IPS-18a (cell line): ENCODE data around the gene ZNF408.
"Not testable (repeated sequence)": the region's sequence is repeated elsewhere in the genome, so short reads cannot be mapped to it uniquely, and the experiment has no call there.

ENCODE experiments used
- H3K27ac ChIP-seq: one replicate; pipeline ENCODE4 v1.5.1; 2013; ENCODE audit warnings: low read length
- H3K27me3 ChIP-seq: one replicate; pipeline ENCODE4 v1.6.1; 2013; ENCODE audit warnings: mild to moderate bottlenecking, low read length; ENCODE audit not compliant: control insufficient read depth, insufficient read depth
- H3K36me3 ChIP-seq: one replicate; pipeline ENCODE4 v1.6.1; 2013; ENCODE audit warnings: low read depth, low read length; ENCODE audit not compliant: control insufficient read depth
- H3K4me1 ChIP-seq: one replicate; pipeline ENCODE4 v1.6.1; 2013; ENCODE audit warnings: low read depth, low read length; ENCODE audit not compliant: control insufficient read depth
- H3K4me3 ChIP-seq: one replicate; pipeline ENCODE4 v1.5.1; 2013; ENCODE audit warnings: low read length
- H3K9ac ChIP-seq: one replicate; pipeline ENCODE4 v1.6.1; 2013; ENCODE audit warnings: mild to moderate bottlenecking, low read length, moderate library complexity
- H3K9me3 ChIP-seq: one replicate; pipeline ENCODE4 v1.6.1; 2013; ENCODE audit warnings: low read depth, low read length; ENCODE audit not compliant: control insufficient read depth

ZNF408 gene

GRCh38 chr11:46705070-46705688 is 4.3 kb downstream of the ZNF408 start:
- Histone ChIP-seq H3K4me3 (no peak overlapping the region), H3K9ac (no peak overlapping the region), H3K36me3 (peaks cover 41% of the 10 kb centered on the region), H3K27ac (no peak overlapping the region), H3K4me1 (no peaks in the 10 kb centered on the region), H3K27me3 (no peaks in the 10 kb centered on the region), H3K9me3 (no peaks in the 10 kb centered on the region)

GRCh38 chr11:46706886-46707285 is 6.1 kb downstream of the ZNF408 start:
- Histone ChIP-seq H3K9ac (no peak overlapping the region), H3K4me1 (no peaks in the 10 kb centered on the region), H3K9me3 (no peaks in the 10 kb centered on the region), H3K4me3 (no peak overlapping the region), H3K27me3 (no peaks in the 10 kb centered on the region), H3K27ac (no peak overlapping the region), H3K36me3 (peaks cover 41% of the 10 kb centered on the region)

GRCh38 chr11:46709351-46709750 is 8.5 kb downstream of the ZNF408 start:
- H3K9ac ChIP-seq, H3K4me3 ChIP-seq, H3K9me3 ChIP-seq, H3K4me1 ChIP-seq, H3K27ac ChIP-seq, H3K27me3 ChIP-seq: not testable (repeated sequence)
- H3K36me3 ChIP-seq, result peaks cover 22% of the 10 kb centered on the region

DNA sequence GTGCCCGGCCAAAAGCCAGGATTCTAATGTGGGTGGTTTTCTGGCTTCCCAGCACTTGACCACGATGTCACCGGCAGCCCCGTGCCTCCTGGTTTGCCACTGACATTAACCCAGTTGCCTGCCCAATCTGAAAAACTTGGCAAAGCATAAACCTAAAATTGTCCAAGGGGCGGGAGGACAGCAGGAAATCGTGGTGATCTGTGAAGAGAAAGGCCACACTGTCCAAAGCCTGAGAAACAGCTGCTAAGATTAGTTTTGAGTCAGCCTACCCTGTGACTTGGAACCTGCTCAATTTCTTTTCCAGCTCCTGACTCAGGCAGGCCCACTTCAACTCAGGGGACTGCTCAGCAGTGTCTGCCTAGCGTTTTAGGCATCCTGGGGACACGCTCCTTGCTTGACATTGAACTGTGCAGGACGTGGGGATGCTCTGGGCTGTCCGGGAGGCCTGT is 10.0 kb downstream of the ZNF408 start:
- no peak overlapping the region for H3K27ac ChIP-seq
- H3K9ac ChIP-seq, result no peak overlapping the region
- H3K36me3 ChIP-seq, result peaks cover 8% of the 10 kb centered on the region
- no peak overlapping the region for H3K4me3 ChIP-seq
- H3K9me3 ChIP-seq, result no peaks in the 10 kb centered on the region
- no peaks in the 10 kb centered on the region for H3K4me1 ChIP-seq
- no peaks in the 10 kb centered on the region for H3K27me3 ChIP-seq

GRCh38 chr11:46711303-46711702 is 10.5 kb downstream of the ZNF408 start:
- no peak overlapping the region for H3K27ac ChIP-seq
- no peaks in the 10 kb centered on the region for H3K27me3 ChIP-seq
- H3K9ac ChIP-seq, result no peak overlapping the region
- H3K9me3 ChIP-seq, result no peaks in the 10 kb centered on the region
- H3K36me3 ChIP-seq, result peaks cover 6% of the 10 kb centered on the region
- H3K4me1 ChIP-seq, result no peaks in the 10 kb centered on the region
- no peak overlapping the region for H3K4me3 ChIP-seq

DNA sequence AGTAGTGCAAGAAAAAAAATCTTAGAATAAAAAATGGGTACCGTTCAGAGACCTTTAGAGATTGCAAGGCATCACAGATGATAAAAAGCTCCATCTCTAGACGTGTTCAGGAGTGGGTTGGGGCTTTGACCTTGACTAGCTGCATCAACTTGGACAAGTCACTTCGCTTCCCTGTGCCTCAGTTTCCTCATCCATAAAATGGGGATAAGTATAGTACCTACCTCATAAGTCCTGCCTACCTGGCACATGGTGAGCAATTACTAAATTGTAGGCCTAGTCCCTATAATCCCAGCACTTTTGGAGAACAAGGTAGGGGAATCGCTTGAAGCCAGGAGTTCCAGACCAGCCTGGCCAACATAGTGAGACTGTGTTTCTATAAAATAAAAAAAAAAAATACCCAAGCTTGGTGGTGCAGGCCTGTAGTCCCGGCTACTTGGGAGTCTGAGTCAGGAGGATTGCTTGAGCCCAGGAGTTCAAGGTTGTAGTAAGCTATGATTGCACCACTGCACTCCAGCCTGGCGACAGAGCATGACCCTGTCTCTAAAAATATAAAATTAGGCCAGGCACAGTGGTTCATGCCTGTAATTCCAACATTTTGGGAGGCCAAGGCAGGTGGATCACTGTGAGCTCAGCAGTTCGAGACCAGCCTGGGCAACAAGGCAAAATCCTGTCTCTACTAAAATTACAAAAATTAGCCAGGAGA is 12.2 kb downstream of the ZNF408 start:
- no peak overlapping the region for H3K4me3 ChIP-seq
- H3K27ac ChIP-seq, result no peak overlapping the region
- no peak overlapping the region for H3K9ac ChIP-seq
- no peaks in the 10 kb centered on the region for H3K4me1 ChIP-seq
- no peaks in the 10 kb centered on the region for H3K36me3 ChIP-seq
- H3K9me3 ChIP-seq, result no peaks in the 10 kb centered on the region
- no peaks in the 10 kb centered on the region for H3K27me3 ChIP-seq

DNA sequence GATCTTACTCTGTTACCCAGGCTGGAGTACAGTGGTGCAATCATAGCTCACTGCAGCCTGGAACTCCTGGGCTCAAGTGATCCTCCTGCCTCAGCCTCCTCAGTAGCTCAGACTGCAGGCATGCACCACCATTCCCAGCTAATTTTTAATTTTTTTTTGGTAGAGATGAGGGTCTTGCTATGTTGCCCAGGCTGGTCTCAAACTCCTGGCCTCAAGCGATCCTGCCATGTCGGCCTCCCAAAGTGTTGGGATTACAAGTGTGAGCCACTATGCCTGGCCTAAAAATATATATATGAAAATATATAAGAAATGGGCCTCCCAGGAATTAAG is 17.0 kb downstream of the ZNF408 start:
- H3K9me3 ChIP-seq, H3K9ac ChIP-seq, H3K27me3 ChIP-seq, H3K36me3 ChIP-seq, H3K4me1 ChIP-seq, H3K4me3 ChIP-seq, H3K27ac ChIP-seq: not testable (repeated sequence)

DNA sequence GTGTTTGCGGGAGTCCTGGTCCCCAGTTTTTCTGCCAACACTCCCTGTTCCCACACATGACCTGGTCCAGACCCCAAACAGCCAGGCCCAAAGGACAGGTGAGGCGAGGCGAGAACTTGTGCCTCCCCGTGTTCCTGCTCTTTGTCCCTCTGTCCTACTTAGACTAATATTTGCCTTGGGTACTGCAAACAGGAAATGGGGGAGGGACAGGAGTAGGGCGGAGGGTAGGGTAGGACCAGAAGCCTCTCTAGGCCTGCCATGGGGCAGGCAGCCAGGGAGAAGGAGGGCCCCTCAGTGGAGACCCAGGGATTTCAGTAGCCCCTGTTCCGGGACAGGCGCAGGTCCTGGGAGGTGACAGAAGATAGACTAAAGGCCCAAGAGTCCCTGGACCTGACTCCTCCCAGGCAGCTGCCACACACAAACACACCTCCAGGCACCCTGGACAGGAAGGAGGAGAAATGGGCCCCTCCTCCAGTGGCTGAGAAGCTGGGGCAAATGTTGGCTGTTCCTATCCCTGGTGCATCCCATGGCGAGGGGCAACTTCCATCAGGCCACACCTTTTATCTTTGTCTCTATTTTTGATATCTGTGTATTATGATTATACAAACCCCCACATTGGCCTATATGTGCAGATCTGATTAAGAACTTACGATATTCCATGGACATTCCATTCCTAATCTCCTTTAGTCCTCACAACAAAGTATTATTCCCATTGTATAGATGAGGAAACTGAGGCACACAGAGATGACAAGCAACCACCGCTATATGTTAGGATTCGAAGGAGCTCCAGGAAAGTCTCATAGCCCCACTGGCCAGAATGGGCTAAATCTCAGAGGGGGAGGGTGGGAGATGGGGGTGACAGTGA is 17.6 kb downstream of the ZNF408 start:
- H3K27ac ChIP-seq, result no peak overlapping the region
- no peaks in the 10 kb centered on the region for H3K4me1 ChIP-seq
- H3K9ac ChIP-seq, result no peak overlapping the region
- no peaks in the 10 kb centered on the region for H3K9me3 ChIP-seq
- H3K27me3 ChIP-seq, result no peaks in the 10 kb centered on the region
- H3K4me3 ChIP-seq, result no peak overlapping the region
- no peaks in the 10 kb centered on the region for H3K36me3 ChIP-seq

GRCh38 chr11:46719048-46719542 is 18.3 kb downstream of the ZNF408 start, which contains the start of gene F2:
Gene F2, plus strand, starts transcription at chr11:46719213. Its CDS starts 23 bp downstream, at chr11:46719236.
- no peaks in the 10 kb centered on the region for H3K9me3 ChIP-seq
- no peaks in the 10 kb centered on the region for H3K4me1 ChIP-seq
- no peak within 1 kb of the TSS for H3K4me3 ChIP-seq
- no peak within 1 kb of the TSS for H3K27ac ChIP-seq
- H3K27me3 ChIP-seq, result no peaks in the 10 kb centered on the region
- no peak within 1 kb of the TSS for H3K9ac ChIP-seq
- H3K36me3 ChIP-seq, result no peaks in the 10 kb centered on the region

- peaks cover 3% of the 10 kb centered on the region for H3K4me1 ChIP-seq
- no peak overlapping the region for H3K4me3 ChIP-seq
- no peaks in the 10 kb centered on the region for H3K27me3 ChIP-seq
- no peak overlapping the region for H3K27ac ChIP-seq
- H3K9ac ChIP-seq, result no peak overlapping the region
- H3K36me3 ChIP-seq, result no peaks in the 10 kb centered on the region
- no peaks in the 10 kb centered on the region for H3K9me3 ChIP-seq
Measured at GRCh38 chr11:46719543-46720218, 18.9 kb downstream of the ZNF408 start.

- Histone ChIP-seq H3K4me3 (no peak overlapping the region), H3K9me3 (no peaks in the 10 kb centered on the region), H3K9ac (no peak overlapping the region), H3K27ac (no peak overlapping the region), H3K36me3 (no peaks in the 10 kb centered on the region), H3K4me1 (peaks cover 3% of the 10 kb centered on the region), H3K27me3 (no peaks in the 10 kb centered on the region)
Measured at GRCh38 chr11:46721286-46721685, 20.5 kb downstream of the ZNF408 start.
